Measurements from ENCODE around the gene LDLRAD4.

Gene LDLRAD4

DNA sequence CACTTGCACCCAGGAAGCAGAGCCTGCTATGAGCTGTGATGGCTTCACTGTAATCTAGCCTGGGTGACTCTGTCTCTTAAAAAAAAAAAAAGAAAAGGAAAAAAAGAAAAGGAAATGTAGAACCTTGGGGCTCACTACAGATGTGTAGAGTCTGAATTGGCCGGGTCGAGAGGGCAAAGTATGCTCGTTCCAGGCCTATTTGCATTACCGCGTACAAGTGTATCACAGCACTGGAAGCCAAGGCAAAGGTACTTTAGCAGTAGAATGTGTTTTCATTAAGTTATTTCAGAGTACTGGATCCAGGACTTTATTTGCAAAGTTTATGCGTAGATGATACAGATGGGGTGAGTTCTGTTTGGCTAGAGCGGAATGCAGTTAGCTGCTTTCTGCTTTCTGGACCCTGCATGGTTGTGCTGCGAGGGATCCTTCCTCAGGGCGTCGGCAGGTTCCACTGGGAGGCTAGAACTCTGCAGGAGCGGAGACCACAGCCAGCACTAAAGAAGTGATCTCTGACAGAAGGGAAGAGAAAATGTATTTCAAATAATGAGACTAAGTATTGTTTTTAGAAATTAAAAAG lies 51.8 kb downstream of the LDLRAD4 start:
- H3K9ac ChIP-seq (ENCODE audit: low read depth, low read length) = no peak overlapping the region
- no peak overlapping the region for H3K4me2 ChIP-seq (ENCODE audit: low read length)
- H3K4me1 ChIP-seq (ENCODE audit: control insufficient read depth, insufficient read depth, low read length) = no peaks in the 10 kb centered on the region
- peaks cover 47% of the 10 kb centered on the region for H3K27me3 ChIP-seq (ENCODE audit: control insufficient read depth, insufficient read depth, low read length)
- H3K4me3 ChIP-seq (ENCODE audit: low read length) = no peak overlapping the region
- no peaks in the 10 kb centered on the region for H3K36me3 ChIP-seq (ENCODE audit: insufficient read depth, low read length)
- H3K9me3 ChIP-seq (replicated peaks; ENCODE audit: low read length) = no peaks in the 10 kb centered on the region

DNA sequence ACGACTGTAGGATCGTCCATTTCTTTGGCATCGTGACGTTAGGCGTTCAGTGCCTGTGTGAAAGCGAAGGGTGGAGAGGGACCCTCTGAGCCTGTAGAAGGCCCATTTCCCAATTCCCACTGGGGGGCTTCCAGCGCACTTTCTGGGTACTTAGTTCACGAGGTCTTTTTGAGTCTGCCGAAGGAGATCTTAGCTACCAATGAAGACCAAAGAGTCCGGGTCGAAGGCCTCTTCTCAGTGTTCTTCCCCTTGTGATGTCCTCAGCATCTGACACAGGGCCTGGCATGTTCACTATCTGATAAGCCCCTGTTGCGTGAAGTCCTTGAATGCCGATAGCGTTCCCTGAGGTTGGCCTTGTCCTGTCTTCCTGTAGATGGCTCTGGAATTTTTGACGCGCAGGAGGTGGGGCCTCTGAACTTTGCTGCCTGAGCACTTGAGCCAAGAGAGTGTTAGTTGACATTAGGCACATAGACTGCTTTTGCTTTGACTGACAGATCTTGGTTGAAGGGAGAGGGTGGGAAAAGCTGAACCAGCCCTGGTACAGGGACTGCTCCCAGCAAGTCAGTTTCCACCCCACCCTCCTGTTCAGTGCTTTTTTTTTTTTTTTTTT lies 52.8 kb downstream of the LDLRAD4 start:
- H3K36me3 ChIP-seq (ENCODE audit: insufficient read depth, low read length) = no peaks in the 10 kb centered on the region
- no peak overlapping the region for H3K9ac ChIP-seq (ENCODE audit: low read depth, low read length)
- H3K4me2 ChIP-seq (ENCODE audit: low read length) = no peak overlapping the region
- no peaks in the 10 kb centered on the region for H3K9me3 ChIP-seq (replicated peaks; ENCODE audit: low read length)
- no peaks in the 10 kb centered on the region for H3K4me1 ChIP-seq (ENCODE audit: control insufficient read depth, insufficient read depth, low read length)
- no peak overlapping the region for H3K4me3 ChIP-seq (ENCODE audit: low read length)
- H3K27me3 ChIP-seq (ENCODE audit: control insufficient read depth, insufficient read depth, low read length) = peaks cover 37% of the 10 kb centered on the region

DNA sequence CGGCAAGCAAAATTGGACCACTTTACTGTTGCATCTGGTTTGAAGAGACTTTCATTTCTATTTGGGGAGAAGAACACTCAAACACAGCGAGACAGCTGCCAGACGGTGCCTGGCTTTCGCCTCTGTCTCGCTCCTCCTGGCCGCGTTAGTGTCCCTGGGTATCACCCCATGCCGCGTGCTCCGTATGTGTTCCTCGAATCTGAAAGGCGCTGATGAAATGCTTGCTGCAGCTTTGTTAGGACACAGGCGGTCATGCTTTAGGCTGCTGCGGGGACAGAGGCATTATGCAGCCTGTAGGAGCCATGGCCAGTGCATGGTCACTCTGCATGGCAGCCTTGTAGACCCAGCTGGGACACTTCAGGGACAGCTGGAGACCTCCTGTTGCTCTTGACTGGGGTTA lies 53.9 kb downstream of the LDLRAD4 start:
- H3K27me3 ChIP-seq (ENCODE audit: control insufficient read depth, insufficient read depth, low read length) = peaks cover 33% of the 10 kb centered on the region
- H3K4me3 ChIP-seq (ENCODE audit: low read length) = no peak overlapping the region
- H3K4me2 ChIP-seq (ENCODE audit: low read length) = no peak overlapping the region
- no peaks in the 10 kb centered on the region for H3K9me3 ChIP-seq (replicated peaks; ENCODE audit: low read length)
- no peak overlapping the region for H3K9ac ChIP-seq (ENCODE audit: low read depth, low read length)
- H3K36me3 ChIP-seq (ENCODE audit: insufficient read depth, low read length) = no peaks in the 10 kb centered on the region
- H3K4me1 ChIP-seq (ENCODE audit: control insufficient read depth, insufficient read depth, low read length) = no peaks in the 10 kb centered on the region

DNA sequence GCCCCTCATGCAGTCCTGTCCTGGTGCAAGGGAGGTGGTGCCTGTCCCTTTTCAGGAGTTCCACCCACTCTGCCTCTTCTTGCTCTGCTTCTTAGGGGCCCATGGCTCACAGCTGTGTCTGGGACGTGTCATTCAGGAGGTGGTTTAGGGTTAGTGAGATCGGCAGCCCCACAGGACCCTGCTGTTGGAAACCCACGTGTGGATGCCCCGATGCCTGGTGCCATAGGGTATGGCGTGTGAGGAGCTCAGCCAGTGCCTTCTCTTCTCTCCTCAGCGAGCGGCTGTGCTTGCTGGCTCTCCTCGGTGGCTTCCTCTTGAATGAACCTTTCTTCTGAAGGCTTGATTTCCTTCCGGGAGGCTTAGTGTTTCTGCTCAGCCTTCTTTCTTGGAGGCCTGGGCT lies 55.2 kb downstream of the LDLRAD4 start:
- Histone ChIP-seq H3K27me3 (ENCODE audit: control insufficient read depth, insufficient read depth, low read length) (peaks cover 21% of the 10 kb centered on the region), H3K36me3 (ENCODE audit: insufficient read depth, low read length) (no peaks in the 10 kb centered on the region), H3K9me3 (replicated peaks; ENCODE audit: low read length) (no peaks in the 10 kb centered on the region), H3K9ac (ENCODE audit: low read depth, low read length) (no peak overlapping the region), H3K4me3 (ENCODE audit: low read length) (no peak overlapping the region), H3K4me1 (ENCODE audit: control insufficient read depth, insufficient read depth, low read length) (no peaks in the 10 kb centered on the region), H3K4me2 (ENCODE audit: low read length) (no peak overlapping the region)

DNA sequence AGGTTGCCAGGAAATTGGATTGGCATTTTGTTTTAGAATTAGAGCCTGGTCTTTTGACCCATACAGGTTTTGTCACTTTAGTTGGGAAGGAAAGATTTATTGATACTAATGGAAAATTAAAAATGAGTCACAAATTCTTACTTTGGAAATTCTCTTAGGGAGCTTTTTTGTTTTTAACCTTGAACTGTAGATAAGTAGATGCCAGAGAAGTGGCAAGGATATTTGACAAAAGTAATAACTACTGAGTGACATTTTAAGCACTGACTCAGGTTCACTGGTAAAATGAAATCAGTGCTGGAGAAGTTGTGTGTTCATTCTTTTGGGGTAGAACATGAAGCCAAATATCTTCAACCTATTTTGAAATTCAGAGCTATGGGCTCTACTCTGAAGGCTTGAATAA lies 56.5 kb downstream of the LDLRAD4 start:
- Histone ChIP-seq H3K27me3 (ENCODE audit: control insufficient read depth, insufficient read depth, low read length) (peaks cover 9% of the 10 kb centered on the region), H3K9me3 (replicated peaks; ENCODE audit: low read length) (no peaks in the 10 kb centered on the region), H3K9ac (ENCODE audit: low read depth, low read length) (no peak overlapping the region), H3K36me3 (ENCODE audit: insufficient read depth, low read length) (no peaks in the 10 kb centered on the region), H3K4me2 (ENCODE audit: low read length) (no peak overlapping the region), H3K4me1 (ENCODE audit: control insufficient read depth, insufficient read depth, low read length) (no peaks in the 10 kb centered on the region), H3K4me3 (ENCODE audit: low read length) (no peak overlapping the region)

DNA sequence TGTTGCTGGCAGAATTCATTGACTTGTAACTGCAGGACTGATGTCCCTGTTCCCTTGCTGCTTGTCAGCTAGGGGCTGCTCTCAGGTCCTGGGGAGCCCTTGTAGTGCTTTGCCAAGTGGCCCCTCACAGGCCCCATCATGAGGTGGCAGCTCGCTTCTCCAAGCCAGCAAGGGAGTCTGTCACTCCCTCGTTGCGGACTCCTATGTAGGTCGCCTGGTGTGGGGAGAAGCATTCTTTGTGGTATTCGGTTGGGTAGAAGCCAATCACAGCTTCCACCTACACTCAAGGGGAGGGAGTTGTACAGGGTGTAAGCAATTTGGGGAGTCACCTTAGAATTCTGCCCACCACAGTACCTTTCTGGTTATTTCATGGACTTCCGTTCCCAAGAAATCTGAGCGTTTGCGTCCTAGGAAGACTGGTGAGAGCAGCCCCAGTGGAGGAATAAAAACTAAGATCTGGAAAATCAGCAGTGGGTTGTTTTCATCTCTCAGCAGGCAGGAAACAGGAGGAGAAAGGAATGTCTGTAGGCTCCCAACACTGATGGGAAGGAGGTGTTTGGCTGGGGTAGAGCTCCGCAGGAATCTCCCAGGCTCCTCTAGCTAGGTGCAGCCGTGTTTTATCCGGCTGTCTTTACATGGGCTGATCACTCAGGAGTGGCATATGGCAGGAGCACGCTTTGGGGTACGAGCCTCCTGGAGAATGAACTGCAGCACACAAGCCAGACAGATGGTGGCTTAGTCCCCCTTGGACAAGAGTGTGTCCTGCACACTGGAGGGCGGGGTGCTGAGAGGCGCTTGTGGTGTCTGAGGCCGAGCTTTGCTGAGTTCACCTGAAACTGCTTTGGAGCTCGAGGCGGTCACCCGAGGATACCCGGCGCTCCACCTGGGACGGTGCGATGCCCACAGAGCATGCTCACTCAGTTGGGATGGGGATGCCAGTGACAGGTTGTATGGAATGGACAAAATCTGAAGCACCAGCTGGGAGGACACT lies 58.3 kb downstream of the LDLRAD4 start:
- Histone ChIP-seq H3K36me3 (ENCODE audit: insufficient read depth, low read length) (no peaks in the 10 kb centered on the region), H3K27me3 (ENCODE audit: control insufficient read depth, insufficient read depth, low read length) (peaks cover 5% of the 10 kb centered on the region), H3K9me3 (replicated peaks; ENCODE audit: low read length) (no peaks in the 10 kb centered on the region), H3K4me1 (ENCODE audit: control insufficient read depth, insufficient read depth, low read length) (no peaks in the 10 kb centered on the region), H3K4me3 (ENCODE audit: low read length) (no peak overlapping the region), H3K9ac (ENCODE audit: low read depth, low read length) (no peak overlapping the region), H3K4me2 (ENCODE audit: low read length) (no peak overlapping the region)

DNA sequence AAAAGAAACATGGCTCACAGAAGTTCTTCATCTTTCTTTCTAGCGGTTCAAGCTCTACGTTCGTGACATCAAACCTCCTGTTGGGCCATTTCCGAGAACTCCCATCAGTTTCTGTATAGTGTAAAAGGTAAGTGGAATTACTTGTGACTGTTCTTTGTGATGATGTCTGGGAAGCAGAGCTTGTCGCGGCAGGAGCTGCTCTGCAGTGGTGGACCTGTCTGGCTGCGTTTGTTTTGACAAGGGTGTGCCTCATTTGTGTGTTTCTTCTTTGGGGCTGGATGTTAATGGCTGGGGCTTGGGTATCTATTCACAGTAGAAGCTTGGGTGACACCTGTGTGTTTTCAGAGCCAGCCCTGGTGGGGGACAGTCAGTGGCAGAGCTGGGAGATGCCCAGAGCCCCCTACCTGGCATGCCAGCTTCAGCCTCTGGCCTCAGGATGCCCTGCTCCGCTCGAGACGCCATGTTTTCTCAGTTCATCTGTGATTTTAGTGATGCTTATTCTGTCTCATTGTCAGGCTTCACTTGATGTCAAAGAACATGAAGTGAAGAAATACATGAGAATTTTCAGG lies 59.6 kb downstream of the LDLRAD4 start:
- no peak overlapping the region for H3K4me2 ChIP-seq (ENCODE audit: low read length)
- H3K4me1 ChIP-seq (ENCODE audit: control insufficient read depth, insufficient read depth, low read length) = no peaks in the 10 kb centered on the region
- H3K27me3 ChIP-seq (ENCODE audit: control insufficient read depth, insufficient read depth, low read length) = peaks cover 5% of the 10 kb centered on the region
- no peaks in the 10 kb centered on the region for H3K9me3 ChIP-seq (replicated peaks; ENCODE audit: low read length)
- no peak overlapping the region for H3K9ac ChIP-seq (ENCODE audit: low read depth, low read length)
- H3K4me3 ChIP-seq (ENCODE audit: low read length) = no peak overlapping the region
- no peaks in the 10 kb centered on the region for H3K36me3 ChIP-seq (ENCODE audit: insufficient read depth, low read length)

DNA sequence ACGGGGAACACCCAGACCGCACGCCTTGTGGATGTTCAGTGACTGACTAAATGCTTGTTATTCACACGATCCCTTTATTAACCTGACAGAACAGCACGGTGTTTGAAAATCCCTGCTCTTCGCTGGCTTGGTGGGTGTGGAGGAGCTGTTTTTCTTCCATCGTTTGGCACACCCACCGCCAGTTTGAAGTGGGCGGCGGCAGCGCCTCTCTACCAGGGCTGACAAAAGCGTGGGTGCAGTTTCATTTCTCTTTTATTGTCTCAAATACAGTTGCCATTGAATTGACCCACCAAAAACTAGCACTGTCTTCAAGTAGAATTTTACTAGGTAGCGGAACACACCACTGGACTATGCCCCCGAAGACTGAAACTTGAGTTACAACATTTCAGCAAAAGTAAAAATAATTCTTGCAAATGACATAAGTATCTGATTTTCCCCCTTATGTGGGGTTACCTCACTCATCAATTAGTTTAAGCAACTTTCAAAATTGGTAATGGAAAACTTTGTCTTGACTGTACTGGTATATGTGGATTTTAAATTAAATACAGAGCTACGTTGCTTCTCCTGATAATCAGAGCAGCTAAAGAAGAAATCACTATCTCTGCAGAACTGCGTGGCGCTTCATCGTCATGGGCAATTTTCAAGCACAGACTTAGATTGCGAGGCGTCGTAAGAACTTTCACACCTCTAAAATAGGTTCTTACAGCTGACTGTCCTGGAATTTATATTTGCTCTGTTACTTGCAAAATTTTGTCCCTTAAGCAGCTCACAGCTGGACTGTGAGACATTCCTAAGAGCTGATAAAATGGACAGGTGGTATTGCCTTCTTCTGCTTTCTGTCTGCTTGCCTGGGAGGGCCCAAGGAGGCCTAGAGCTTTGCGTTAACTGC lies 60.9 kb downstream of the LDLRAD4 start:
- H3K4me3 ChIP-seq (ENCODE audit: low read length) = no peak overlapping the region
- no peaks in the 10 kb centered on the region for H3K4me1 ChIP-seq (ENCODE audit: control insufficient read depth, insufficient read depth, low read length)
- H3K9me3 ChIP-seq (replicated peaks; ENCODE audit: low read length) = no peaks in the 10 kb centered on the region
- no peak overlapping the region for H3K9ac ChIP-seq (ENCODE audit: low read depth, low read length)
- H3K4me2 ChIP-seq (ENCODE audit: low read length) = no peak overlapping the region
- H3K27me3 ChIP-seq (ENCODE audit: control insufficient read depth, insufficient read depth, low read length) = peaks cover 2% of the 10 kb centered on the region
- no peaks in the 10 kb centered on the region for H3K36me3 ChIP-seq (ENCODE audit: insufficient read depth, low read length)

DNA sequence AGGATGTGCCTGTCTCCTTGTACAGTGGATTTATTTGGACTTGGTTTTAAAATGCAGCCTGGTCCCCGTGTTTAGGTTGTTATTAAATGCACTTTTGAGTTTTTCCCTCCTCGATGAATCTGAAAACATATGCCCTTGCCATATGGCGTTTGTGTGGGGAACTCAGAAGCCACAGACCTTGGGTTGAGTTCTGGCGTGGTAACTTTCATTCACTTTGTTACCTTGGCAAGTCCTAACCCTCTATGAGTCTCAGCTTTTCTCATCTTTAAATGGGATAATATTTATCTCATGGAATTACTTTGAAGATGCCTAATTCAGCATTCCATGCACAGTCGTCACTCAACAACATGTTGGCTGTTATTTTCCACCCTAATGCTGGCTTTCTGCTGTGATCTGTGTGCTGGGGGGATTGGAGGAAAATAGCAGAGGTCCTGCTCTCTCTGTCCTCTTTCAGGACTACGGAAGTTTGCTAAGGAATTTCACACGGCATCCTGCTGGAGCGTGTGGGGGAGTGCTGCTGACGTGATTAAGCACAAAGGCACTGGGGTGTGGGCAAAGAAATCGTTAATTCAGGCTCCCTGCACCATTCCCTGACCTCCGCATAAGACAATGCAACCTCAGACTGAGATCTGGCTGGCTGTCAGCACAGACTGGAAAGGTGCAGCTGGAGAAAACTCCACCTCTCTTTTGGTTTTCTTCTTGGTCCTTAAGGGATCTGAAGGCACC lies 61.7 kb downstream of the LDLRAD4 start:
- H3K4me3 ChIP-seq (ENCODE audit: low read length) = no peak overlapping the region
- H3K27me3 ChIP-seq (ENCODE audit: control insufficient read depth, insufficient read depth, low read length) = peaks cover 8% of the 10 kb centered on the region
- H3K36me3 ChIP-seq (ENCODE audit: insufficient read depth, low read length) = no peaks in the 10 kb centered on the region
- no peak overlapping the region for H3K9ac ChIP-seq (ENCODE audit: low read depth, low read length)
- H3K4me2 ChIP-seq (ENCODE audit: low read length) = no peak overlapping the region
- H3K9me3 ChIP-seq (replicated peaks; ENCODE audit: low read length) = no peaks in the 10 kb centered on the region
- H3K4me1 ChIP-seq (ENCODE audit: control insufficient read depth, insufficient read depth, low read length) = no peaks in the 10 kb centered on the region

DNA sequence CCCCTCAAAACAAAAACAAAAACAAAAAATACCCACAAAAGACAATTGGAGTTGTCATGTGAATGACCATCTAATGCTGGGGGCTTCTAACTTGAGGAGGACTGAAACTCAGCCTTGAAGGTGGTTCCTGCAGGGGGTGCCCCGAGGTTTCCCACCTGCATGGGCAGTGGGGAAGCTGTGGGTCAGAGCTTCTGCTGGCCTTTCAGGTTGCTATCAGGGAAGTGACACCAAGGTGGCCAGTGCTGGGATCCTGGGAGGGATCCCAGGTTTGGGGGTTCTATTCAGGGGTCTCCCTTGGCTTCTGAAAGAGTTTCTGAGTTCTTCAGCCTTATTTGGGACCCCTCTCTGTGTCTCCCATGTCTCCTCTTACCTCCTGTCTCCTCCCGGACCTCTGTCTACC lies 62.8 kb downstream of the LDLRAD4 start:
- H3K4me2 ChIP-seq (ENCODE audit: low read length) = no peak overlapping the region
- H3K4me1 ChIP-seq (ENCODE audit: control insufficient read depth, insufficient read depth, low read length) = no peaks in the 10 kb centered on the region
- no peaks in the 10 kb centered on the region for H3K9me3 ChIP-seq (replicated peaks; ENCODE audit: low read length)
- H3K9ac ChIP-seq (ENCODE audit: low read depth, low read length) = no peak overlapping the region
- H3K27me3 ChIP-seq (ENCODE audit: control insufficient read depth, insufficient read depth, low read length) = peaks cover 8% of the 10 kb centered on the region
- H3K36me3 ChIP-seq (ENCODE audit: insufficient read depth, low read length) = no peaks in the 10 kb centered on the region
- H3K4me3 ChIP-seq (ENCODE audit: low read length) = no peak overlapping the region

All from skeletal muscle satellite cell (primary cell).